ENCODE data around the gene GAS6.

The GAS6 gene

DNA sequence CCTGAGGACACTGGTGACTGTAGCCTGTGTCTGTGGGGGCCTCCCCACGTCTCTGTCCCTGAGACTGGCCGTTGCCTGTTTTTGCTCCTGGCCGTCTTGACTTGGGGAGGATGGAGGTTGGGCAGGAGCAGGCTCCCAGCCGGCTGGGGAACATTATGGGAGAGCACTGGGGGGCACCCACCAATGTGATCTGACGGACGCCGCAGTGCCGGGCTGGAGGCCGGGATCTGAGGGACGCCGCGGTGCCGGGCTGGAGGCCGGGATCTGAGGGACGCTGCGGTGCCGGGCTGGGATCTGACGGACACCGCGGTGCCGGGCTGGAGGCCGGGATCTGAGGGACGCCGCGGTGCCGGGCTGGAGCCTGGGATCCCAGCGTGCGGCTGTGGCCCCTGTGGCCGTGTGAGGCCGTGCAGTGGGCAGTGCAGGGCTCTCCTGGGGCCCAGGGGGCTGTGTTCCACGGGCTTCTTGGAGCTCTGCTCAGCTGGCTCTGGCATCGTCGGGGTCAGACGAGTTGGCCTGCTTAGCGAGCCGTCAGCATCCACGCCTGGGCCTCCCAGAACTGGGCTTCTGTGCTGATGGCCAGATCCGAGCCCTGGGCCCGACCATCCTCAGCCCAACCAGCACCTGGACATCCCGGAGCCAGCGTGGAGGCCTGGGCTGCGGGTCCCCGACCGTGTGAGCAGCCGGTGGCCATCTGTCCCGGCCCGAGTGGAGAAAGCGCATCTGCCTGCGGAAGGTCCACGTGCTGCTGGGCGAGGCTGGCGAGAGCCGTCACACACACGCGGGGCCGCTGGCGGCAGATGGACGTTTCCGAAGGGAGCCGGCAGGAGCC lies 45.8 kb downstream of the GAS6 start:
- no peak for DNase-seq

DNA sequence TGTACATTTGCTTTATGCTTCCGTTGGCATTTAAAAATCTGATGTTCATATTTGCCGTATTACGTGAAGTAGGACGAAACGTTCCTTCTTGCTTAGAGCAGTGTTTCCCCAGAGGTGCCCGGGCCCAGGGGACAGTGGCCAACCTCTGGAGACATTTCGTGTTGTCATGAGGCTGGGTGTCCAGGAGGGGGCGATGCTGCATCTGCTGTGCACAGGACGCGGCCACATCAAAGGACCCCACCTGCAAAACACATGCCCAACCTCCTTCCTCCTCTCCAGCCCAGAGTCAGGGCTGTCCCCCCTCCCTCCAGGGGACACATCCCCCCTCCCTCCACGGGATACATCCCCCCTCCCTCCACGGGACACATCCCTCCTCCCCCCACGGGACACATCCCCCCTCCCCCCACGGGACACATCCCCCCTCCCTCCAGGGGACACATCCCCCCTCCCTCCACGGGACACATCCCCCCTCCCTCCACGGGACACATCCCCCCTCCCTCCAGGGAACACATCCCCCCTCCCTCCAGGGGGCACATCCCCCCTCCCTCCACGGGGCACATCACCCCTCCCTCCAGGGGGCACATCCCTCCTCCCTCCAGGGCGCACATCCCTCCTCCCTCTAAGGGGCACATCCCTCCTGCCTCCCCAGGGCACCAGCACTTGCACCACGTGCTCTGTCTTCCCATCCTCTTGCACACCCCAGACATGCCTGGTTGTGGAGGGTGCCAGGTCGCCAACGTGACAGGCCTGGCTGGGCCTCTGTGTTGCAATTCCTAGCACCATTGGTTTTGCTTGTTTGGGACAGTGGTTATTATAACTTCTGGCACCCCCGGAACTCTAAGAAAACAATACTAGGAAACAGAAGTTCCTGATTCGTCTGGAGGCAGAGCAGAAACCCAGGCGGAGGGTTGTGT lies 46.7 kb downstream of the GAS6 start:
- DNase-seq: peak; percentile 10

DNA sequence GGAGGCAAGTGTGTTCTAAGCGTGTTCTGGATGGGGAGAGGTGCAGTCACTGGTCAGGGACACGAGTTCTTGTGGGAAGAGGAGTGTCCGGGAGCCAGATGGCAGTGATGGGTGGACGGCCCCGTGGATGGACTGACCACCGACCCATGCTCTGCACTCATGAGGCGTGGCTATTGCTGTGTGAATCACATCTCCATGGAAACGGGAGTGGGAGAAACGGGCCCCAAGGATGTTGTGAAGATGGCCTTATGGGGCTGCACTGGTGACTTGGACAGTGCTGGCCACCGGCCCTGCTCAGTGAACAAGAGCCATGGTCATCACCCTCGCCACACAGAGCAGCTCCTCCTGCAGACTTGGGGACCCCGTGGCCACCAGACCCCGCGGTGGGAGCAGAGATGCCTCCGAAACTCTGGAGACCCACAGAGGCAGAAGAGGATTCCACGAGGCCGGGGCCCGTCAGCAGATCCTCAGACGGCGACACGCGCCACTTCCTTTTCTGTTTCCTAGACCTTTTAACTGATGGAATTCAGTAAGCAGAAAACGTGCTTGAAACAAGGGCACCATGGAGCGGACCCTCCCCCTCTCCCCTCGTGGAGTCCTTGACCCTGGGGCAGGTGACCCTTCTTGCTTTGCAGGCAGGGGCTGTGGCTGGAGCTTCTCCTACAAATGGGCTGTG lies 47.5 kb downstream of the GAS6 start:
- DNase-seq: no peak

DNA sequence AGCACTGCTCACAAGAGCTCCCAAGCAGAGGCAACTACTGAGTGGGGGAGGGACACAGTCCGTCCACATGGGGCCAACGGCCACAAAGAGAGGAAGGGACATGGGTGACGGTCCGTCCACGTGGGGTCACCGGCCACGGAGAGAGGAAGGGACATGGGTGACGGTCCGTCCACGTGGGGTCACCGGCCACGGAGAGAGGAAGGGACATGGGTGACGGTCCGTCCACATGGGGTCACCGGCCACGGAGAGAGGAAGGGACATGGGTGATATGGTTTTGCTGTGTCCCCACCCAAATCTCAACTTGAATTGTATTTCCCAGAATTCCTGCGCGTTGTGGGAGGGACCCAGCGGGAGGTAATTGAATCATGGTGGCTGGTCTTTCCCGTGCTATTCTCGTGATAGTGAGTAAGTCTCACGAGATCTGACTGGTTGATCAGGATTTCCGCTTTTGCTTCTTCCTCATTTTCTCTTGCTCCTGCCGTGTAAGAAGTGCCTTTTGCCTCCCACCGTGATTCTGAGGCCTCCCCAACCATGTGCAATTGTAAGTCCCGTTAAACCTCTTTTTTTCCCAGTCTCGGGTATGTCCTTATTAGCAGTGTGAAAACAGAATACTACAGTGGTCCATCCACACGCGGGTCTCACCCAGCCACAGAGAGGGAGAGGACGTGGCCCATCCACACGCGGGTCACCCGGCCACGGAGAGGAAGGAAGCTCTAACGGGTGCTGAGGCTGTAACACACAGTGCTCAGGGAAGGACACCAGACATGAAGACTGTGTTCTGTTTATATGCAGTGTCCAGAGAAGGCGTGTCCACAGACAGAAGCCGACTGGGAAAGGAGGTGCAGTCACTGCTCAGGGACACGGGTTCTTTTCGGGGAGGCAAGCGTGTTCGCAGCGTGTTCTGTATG lies 48.5 kb downstream of the GAS6 start:
- no peak for DNase-seq

DNA sequence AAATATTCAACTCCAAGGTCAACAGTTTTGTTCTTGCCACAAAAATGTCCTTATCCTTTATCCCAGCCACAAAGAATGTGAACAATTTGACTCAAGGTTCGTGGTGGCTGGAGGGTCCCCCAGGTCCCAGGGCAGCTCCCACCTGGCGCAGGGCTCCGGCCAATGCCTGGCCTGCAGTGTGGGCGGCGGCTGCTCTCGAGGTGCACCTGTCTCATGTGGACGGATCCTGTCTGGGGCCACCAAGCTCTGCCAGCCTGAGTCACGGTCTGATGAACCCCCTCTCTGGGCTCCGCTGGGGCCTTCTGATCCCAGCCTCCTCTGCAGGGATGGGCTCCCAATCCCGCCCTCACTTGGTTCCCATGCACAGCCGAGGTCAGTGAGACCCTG lies 49.4 kb downstream of the GAS6 start:
- DNase-seq: no peak

DNA sequence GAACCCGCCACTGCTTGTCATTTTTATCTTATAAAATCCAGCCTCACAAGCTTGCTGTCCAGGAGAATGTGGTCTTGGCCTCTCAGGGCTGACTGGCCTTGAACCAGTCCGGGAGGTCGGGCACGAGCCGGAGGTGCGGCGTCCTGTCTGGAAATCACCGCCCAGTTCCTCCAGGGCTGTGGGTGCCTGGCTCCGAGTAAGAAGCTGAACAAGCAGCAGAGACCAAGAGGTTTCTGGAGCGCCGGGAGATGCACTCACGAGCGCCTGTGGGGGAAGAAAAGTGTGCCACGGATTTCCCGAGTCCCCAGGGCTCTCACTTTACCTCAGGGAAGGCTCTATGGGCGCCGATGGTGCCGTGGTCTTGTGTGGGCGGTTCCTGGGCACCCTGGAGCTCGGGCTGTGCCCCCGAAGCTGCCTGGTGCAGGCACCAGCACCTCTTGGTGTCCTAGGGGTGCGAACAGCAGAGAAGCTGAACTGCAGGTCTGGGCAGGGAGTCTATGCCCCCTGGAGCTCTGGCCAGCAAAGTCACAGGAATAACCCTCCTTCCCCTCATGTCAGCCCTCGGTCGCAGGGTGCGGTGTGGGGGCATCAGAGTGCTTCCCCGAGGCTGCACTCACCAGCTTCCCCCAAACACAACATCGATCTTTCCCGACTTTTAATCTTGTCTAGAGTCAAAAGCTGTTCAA lies 50.0 kb downstream of the GAS6 start:
- no peak for DNase-seq

DNA sequence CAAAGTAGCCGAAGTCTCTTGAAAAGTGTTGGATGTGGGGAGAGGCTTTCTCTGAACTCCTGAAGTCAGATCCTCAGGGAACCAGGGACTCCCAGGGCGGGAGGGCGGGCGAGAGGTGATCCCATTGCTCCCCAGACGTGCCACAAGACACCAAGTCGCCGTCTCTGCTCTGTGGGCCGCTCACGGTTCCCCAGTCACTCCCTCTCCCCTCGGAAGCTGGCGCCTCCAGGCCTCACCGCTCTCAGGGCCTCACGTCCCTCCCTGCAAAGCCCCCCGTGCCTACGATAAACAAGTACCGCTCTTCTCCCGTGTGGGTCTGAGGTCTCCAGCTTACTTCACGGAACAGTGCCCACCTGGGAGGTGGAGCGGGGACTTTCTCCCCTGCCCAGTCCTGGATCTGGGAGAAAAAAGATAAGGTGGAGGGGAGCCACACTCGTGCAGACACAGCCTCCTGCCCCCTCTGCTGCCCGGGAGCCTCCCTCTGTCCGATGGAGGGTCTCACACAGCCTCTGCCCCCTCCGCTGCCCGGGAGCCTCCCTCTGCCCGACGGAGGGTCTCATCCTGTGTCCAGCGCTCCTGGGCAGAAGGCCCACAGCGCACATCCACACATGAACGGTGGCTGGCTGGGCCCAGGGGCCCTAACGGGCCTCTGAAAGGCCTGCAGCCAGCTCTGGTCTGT lies 50.7 kb downstream of the GAS6 start:
- DNase-seq: no peak

DNA sequence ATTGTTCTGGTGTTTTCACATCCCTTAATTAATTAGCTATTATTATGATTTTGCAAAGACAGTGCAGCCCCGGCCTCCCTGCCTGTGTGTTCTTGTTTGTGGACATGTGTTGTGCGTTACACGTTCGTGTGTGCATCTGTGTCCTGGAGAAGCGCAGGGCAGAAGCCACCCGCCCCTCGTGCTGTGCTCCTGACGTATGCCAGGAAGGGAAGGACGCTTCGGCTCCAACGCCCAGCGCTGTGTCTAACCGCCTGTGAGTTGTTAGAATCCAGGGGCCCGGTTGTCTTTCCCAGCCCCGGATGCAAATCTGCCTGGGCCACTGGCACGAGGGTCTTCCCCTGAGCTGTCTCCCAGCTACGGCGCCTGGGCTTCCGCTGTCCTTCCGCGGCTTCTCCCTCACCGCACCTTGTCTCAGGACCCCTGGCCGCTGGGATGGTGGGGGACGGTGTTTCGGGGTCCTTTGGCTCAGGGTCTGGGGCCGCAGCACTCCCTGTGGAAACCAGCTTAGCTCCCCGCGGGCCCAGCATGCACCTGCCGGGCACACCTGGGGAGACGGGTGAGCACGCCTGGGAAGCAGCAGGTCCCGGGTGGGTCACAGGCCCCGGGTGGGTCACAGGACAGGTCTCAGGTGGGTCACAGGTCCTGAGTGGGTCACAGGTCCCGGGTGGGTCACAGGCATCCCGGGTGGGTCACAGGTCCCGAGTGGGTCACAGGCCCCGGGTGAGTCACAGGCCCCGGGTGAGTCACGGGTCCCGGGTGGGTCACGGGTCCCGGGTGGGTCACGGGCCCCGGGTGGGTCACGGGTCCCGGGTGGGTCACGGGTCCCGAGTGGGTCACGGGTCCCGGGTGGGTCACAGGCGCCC lies 51.5 kb downstream of the GAS6 start:
- no peak for DNase-seq

DNA sequence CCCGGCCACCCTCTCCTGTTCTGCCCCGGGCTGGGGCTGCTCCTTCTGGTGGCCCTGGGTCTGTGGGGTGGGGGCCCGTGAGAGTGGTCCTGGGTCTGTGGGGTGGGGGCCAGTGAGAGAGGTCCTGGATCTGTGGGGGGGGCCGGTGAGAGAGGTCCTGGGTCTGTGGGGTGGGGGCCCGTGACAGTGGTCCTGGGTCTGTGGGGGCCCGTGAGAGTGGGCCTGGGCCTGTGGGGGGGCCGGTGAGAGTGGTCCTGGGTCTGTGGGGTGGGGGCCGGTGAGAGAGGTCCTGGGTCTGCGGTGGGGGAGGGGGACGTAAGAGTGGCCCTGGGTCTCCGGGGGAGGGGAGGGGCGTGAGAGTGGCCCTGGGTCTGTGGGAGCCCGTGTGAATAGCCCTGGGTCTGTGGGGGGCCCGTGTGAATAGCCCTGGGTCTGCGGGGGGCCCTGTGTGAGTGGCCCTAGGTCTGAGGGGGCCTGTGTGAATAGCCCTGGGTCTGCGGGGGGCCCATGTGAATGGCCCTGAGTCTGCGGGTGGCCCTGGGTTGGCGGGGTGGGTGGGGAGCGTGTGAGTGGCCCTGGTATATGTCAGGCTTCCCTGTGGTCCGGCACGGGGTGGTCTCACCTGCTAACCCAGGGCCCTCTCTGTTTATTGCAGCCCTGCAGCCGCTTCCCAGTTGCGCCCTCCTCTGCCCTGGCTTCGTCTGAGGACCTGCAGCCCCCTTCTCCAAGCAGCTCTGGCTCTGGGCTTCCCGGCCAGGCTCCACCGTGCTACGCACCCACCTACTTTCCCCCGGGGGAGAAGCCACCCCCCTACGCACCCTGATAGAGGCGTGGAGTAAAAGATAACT lies 52.6 kb downstream of the GAS6 start:
- DNase-seq: no peak

DNA sequence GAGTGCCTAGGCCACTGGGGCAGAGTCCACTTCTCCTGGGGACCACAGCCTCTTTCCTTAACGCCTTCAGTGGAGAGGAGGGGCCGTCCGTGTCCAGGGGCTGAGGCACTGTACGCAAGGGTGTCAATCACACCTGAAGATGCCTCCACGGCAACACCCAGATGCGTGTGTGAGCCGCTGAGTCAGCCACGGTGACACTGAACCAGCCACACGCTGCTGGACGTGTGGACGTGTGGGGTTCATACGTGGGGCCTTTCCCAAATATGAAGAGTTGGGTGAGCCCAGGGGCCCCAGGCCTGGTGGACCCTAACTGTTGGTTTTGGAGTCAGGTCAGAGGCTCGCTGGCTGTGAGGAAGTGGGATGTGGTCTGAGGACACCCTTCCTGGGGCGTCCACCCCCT lies 53.2 kb downstream of the GAS6 start:
- no peak for DNase-seq

DNA sequence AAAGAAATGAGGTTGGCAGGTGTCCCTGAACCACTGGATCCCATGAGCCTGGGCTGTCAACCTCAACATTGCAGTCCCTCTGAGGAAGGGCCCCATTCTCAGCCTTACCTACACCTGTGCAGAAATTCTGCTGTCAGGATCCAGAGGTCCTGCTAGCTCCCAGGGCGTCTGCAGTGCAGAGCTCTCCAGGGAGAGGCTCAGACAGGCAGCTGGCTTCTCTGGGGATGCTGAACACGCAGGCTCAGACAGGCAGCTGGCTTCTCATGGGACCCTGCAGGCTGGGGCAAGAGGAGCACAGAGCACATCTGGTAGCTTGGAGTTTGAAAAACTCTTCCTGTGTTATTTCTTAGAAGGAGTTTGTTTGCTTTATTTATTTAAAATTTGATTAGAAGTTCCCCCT lies 53.9 kb downstream of the GAS6 start:
- DNase-seq: no peak

DNA sequence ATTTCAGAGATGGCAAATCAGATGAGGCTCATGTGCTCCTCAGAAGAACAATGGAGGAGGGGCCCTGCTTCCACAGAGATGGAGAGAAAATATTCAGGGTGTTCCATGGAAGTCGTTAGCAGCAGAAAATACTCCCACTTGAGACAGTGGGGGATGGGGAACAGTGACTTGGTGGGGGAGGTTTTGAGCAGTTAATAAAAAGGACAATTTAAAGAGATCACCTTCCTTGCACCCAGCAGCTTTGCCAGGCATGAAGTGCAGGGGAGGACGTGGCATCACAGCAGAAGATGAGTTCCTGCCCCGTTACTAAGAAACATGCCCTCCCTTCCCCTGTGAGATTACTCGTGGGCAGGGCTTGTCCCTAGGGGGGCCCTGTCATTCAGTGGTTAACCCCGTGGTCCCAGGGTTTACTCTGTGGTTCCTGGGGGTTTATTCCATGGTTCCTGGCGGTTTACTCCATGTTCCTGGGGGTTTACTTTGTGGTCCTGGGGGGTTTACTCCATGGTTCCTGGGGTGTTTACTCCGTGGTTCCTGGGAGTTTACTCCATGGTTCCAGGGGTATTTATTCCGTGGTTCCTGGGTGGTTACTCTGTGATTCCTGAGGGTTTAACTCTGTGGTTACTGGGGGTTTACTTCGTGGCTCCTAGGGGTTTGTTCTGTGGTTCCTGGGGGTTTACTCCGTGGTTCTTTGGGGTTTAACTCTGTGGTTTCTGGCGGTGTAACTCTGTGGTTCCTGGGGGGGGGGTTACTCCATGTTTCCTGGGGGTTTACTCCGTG lies 55.6 kb downstream of the GAS6 start:
- no peak for DNase-seq

DNA sequence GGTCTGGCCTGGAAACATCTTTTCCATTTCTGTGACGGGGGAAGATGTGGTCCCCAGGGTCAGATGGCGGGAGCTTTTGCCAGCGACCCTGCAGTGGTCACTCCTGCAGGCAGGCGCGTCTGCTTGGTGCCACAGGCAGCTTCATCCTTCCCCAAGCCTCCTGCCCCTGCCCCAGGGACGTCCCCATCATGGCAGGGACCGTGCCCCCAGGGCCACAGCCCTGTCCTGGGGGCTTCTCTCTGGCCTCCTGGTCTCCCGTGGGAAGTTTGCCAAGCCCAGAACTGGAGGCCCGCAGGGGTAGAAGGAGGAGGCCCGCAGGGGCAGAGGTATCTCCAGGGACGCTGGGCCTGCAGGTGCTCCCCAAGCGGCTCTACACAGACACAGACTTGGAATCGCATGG lies 57.4 kb downstream of the GAS6 start:
- DNase-seq: no peak

DNA sequence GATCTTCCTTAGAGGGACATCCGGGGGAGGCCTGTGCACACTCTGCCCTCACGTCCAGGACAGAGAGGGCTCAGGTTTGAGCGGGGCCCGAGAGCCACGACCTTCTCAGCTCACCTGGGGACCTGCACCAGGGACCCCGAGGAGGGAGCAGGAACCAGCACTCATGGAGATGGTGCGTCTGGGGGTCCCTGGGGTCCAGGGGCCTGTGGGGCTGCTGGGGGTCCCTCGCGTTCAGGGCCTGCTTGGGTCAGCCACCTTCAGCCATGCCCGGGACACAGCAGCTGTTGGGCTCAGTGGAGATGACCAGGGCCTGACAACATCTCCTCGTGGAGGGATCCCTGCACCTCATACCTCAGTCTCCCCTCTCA lies 57.8 kb downstream of the GAS6 start:
- DNase-seq: no peak

DNA sequence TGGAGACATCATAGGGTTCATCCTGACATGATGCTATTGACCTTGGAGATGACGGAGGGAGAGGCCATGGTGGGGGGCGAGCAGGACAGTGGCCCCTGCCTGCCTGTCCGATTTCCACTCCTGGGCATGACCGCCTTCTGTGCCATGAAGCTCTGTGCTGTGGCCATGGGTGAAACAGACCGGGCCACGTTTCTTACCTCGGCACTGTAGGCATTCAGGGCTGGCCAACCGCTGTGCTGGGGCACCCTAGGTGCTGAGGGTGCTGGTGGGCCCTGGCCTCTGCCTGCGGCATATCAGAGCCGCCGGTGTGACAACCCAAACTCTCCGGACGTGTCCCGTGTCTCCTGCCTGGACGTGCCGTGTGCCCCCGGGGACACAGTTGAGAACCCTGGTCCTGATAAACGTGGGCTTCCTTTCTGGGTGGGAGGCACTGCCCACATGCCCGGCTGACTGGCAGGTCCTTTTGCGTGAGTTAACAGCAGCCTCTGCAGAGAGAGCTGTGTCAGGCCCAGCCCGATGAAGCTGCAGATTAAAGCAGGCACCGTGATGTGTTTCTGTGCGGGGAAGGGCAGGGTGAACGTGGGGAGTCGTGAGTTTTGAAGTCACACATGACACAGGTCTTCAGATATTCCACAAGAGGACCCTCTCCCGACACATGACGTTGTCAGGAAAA lies 58.3 kb downstream of the GAS6 start:
- DNase-seq: no peak

DNA sequence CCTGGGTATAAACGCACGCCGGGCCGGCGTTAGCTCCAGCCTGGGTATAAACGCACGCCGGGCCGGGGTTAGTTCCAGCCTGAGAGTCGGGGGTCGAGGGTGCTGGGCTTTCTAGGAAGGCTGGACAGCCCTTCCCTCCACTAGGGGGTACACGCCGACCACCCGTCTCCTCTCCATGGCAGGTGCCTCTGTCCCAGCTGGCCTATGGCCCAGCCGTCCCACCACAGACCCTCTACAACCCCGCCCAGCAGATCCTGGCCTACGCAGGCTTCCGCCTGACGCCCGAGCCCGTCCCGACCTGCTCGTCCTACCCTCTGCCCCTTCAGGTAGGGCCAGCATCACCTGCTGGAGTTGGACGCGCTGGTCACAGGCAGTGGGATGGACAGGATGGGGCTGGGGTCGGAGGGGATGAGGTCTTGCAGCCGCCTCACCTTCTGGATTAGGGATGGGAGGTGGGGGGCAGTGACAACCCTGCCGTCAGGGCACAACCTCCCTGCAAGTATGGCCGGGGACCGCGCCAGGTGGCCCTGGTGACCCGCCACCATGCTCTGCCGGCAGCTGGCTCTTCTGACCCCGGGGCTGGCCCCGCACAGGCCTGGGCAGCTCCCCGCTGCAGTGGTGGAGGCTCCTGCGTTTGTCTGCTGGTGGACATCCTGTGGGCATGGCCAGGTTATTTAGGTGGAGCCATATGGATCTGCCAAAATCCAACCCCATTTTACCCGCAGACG lies 59.0 kb downstream of the GAS6 start:
- DNase-seq: no peak

DNA sequence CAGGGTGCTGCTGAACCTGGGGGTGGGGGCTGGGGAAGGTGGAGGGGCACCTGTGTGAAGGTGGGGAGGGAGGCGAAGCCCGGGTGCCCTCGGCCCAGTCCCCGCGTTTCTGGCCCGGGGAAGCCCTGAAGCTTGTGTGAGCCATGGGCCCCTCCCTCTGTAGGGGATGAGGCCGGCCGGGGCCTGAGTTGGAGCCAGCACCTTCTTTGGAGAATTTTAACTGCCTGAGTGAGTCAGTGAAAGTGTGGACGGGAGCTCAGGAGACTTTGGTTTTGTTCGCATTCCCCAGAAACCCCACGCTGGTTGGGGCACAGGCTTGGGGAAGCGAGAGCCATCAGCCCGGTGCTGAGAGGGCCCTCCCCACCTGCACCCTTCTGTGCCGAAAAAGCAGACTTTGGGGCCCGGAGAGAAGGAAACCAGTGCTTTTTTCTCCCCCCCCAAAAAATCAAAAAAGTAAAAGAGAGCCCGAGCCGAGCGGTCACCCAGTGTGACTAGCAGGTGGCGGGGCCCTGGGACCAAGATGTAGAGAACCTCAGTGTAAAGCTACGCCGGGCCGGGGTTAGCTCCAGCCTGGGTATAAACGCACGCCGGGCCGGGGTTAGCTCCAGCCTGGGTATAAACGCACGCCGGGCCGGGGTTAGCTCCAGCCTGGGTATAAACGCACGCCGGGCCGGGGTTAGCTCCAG lies 59.7 kb downstream of the GAS6 start:
- DNase-seq: no peak

All from NCI-H446 treated with DMSO at 0.1 percent for 48 hours (cell line).